Tibial nerve (tissue), 4 donors: Measurements from ENCODE around the gene ZWILCH. TPM values are rescaled to one million over a fixed set of nuclear protein-coding genes. Genes with fewer than 3 reads are reported as not detected.

ENCODE experiments used
- DNase-seq, 2 donors: peaks; one replicate each; pipeline ENCODE4 v3.0.0-alpha.2; 2019; ENCODE audit warnings: low spot score in 2 of 2
- H3K27ac ChIP-seq, 4 donors: fragments of 200-600 bp; sonication (generic) in 3 of 4; one replicate each; pipeline ENCODE4 v1.5.1; 2017 to 2019; ENCODE audit warnings: mild to moderate bottlenecking in 1 of 4
- H3K27me3 ChIP-seq, 2 donors: fragments of 200-600 bp; sonication (generic) in 1 of 2; one replicate each; pipeline versions ENCODE4 v1.5.1 to v1.6.0; 2017 to 2019
- H3K36me3 ChIP-seq, 3 donors: fragments of 200-600 bp; sonication (generic); one replicate each; pipeline ENCODE4 v1.5.1; 2018 to 2019
- H3K4me1 ChIP-seq, 4 donors: fragments of 200-600 bp; sonication (generic) in 3 of 4; one replicate each; pipeline ENCODE4 v1.5.1; 2017 to 2019
- H3K4me3 ChIP-seq, 4 donors: fragments of 200-600 bp; sonication (generic) in 3 of 4; one replicate each; pipeline ENCODE4 v1.5.1; 2017 to 2019; ENCODE audit warnings: mild to moderate bottlenecking in 1 of 4, moderate library complexity in 1 of 4
- H3K9me3 ChIP-seq, 4 donors: fragments of 200-600 bp; sonication (generic) in 3 of 4; one replicate each; pipeline ENCODE4 v1.5.1; 2017 to 2019
- EP300 ChIP-seq, 2 donors: sonication (generic); formaldehyde crosslinking; IDR thresholded peaks; one replicate each; pipeline ENCODE4 v1.6.1; 2017; ENCODE audit warnings: antibody characterized with exemption in 2 of 2, mild to moderate bottlenecking in 1 of 2
- POLR2A ChIP-seq, 2 donors: fragments of 450-650 bp; IDR thresholded peaks; one replicate each; pipeline ENCODE4 v1.6.1; 2017; ENCODE audit warnings: antibody characterized with exemption in 2 of 2, mild to moderate bottlenecking in 2 of 2, moderate library complexity in 2 of 2
- WGBS, 2 donors: methylation state at CpG; one replicate each; pipeline ENCODE4 v1.1.5; 2018; 5-methylcytosine and 5-hydroxymethylcytosine counted together
- total RNA-seq, 4 donors: library from RNA; depleted of rRNA; stranded (reverse); fragments of >200 nt; gene quantifications; one replicate each; pipeline ENCODE4 v1.1.0, GENCODE V29; 2016
- TF ChIP-seq, protein P1 (sequence below), 5 experiments: fragments of 200-600 bp in 3 of 5; fragments of 450-650 bp in 2 of 5; sonication (generic) in 3 of 5; IDR thresholded peaks; one replicate each; pipeline ENCODE4 v1.5.1; 2016 to 2019; ENCODE audit warnings: antibody characterized with exemption in 5 of 5, mild to moderate bottlenecking in 3 of 5, moderate library complexity in 2 of 5

ZWILCH gene
- total RNA-seq, 4 donors from 2014 or later, result 4.1 to 5.5 (median 4.2) TPM

DNA sequence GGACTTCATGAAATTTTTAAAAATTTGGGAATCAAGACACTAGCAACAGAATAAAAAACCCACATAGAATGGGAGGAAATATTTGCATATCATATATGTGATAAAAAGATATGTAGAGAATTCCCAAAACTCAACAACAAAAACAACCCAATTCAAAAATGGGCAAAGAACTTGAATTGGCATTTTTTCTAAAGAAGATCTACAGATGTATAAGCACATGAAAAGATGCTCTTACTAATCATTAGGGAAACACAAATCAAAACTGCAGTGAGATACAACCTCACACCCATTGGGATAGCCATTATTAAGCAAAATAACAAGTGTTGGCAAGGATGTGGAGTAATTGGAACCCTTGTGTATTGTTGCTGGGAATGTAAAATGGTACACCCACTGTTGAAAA lies 50.6 kb downstream of the ZWILCH start:
- H3K9me3 ChIP-seq, result peaks cover 0 to 7% (median 0%) of the 10 kb centered on the region in 4 donors
- no peaks in the 10 kb centered on the region for H3K27me3 ChIP-seq
- DNase-seq, result no peak
- peaks cover 0 to 6% (median 0%) of the 10 kb centered on the region in 3 donors for H3K36me3 ChIP-seq
- no peaks in the 10 kb centered on the region for H3K4me1 ChIP-seq
- TF ChIP-seq POLR2A (IDR thresholded peaks at IDR 0.05) (no peak), EP300 (IDR thresholded peaks at IDR 0.05) (no peak)
- TF ChIP-seq, protein P1, sequence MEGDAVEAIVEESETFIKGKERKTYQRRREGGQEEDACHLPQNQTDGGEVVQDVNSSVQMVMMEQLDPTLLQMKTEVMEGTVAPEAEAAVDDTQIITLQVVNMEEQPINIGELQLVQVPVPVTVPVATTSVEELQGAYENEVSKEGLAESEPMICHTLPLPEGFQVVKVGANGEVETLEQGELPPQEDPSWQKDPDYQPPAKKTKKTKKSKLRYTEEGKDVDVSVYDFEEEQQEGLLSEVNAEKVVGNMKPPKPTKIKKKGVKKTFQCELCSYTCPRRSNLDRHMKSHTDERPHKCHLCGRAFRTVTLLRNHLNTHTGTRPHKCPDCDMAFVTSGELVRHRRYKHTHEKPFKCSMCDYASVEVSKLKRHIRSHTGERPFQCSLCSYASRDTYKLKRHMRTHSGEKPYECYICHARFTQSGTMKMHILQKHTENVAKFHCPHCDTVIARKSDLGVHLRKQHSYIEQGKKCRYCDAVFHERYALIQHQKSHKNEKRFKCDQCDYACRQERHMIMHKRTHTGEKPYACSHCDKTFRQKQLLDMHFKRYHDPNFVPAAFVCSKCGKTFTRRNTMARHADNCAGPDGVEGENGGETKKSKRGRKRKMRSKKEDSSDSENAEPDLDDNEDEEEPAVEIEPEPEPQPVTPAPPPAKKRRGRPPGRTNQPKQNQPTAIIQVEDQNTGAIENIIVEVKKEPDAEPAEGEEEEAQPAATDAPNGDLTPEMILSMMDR (IDR thresholded peaks at IDR 0.05), result no peak
- no peak overlapping the region for H3K4me3 ChIP-seq
- H3K27ac ChIP-seq, result no peak overlapping the region

DNA sequence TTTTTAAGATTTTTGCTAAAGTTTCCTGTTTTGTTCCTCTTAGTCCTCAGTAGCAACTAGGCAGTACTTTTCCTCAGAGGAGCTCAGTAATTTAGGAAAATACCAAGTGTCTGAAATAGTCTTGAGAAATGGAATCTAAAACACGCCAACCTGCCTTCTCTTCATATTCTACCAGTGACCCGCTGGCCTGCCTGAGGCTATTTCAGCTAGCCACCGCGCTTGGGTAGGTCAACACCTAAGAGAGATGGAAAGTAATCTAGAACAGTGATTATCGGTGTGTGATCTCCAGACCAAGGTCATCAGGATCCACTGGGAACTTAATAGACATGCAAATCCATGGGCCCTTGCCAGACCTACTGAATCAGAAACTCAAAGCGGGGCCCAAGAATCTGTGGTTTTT lies 53.1 kb downstream of the ZWILCH start:
- Histone ChIP-seq H3K9me3 (peaks cover 0 to 7% (median 0%) of the 10 kb centered on the region in 4 donors), H3K4me1 (no peaks in the 10 kb centered on the region), H3K4me3 (no peak overlapping the region), H3K36me3 (no peaks in the 10 kb centered on the region), H3K27ac (no peak overlapping the region), H3K27me3 (no peaks in the 10 kb centered on the region)
- DNase-seq, result no peak
- TF ChIP-seq, protein P1 (IDR thresholded peaks at IDR 0.05), result no peak
- TF ChIP-seq EP300 (IDR thresholded peaks at IDR 0.05) (no peak), POLR2A (IDR thresholded peaks at IDR 0.05) (no peak)
- WGBS, 2 donors, result 86 to 89% methylated on average over 6 of the region's 6 CpGs

DNA sequence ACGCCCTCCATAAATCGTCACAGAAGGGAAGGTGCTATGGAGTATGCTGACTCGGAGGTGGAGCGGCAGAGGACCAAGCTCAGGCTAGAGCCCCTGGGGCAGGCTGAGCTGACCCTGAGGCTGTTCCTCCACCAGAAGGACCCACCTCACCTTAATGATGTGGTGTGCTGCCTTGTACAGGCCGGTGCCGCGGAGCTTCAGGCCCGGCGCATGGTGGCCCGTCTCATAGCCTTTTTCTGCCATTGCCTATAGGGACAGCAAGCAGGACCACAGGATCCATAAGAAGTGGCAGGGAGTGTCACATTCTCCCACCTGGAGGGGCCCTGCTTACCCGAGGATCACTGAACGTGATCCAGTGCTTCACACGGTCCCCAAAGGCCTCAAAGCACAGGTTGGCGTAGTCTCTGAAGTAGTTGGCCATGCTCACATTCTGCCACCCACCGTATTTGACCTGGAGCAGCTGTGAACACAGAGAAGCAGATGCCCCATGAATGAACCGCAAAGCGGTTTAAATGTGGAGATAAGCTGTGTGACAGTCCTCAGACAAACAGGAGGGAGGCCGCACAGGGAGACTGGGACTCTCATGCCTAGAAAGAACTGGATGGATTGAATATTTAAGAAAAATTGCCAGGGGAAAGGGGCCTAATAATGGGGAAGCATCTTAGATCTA lies 55.9 kb downstream of the ZWILCH start:
- DNase-seq, result no peak
- no peak for TF ChIP-seq EP300 (IDR thresholded peaks at IDR 0.05)
- TF ChIP-seq POLR2A (IDR thresholded peaks at IDR 0.05), result no peak
- TF ChIP-seq, protein P1 (IDR thresholded peaks at IDR 0.05), result no peak
- Histone ChIP-seq H3K27ac (no peak overlapping the region), H3K9me3 (peaks cover 0 to under 1% (median 0%) of the 10 kb centered on the region in 4 donors), H3K27me3 (no peaks in the 10 kb centered on the region), H3K36me3 (no peaks in the 10 kb centered on the region), H3K4me3 (no peak overlapping the region), H3K4me1 (peaks cover 0 to 8% (median 0%) of the 10 kb centered on the region in 4 donors)
- WGBS, 2 donors, result 88 to 91% methylated on average over 14 to 18 of the region's 18 CpGs

DNA sequence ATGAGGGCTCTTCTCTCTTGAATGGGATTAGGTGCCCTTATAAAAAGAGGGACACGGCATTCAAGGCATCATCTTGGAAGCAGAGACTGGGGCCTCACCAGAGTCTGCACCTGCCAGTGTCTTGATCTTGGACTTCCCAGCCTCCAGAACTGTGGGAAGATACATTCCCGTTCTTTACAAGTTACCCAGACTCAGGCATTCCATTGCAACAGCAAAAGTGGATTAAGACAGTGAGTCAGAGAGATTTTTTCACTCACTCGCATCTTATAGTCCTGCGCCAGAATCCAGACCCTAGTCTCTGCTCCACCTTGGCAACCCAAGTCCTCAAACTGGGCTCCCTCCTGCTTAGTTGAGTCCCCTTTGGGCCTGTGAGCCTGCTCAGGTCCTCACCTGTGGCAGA lies 58.0 kb downstream of the ZWILCH start:
- no peak overlapping the region for H3K4me3 ChIP-seq
- no peaks in the 10 kb centered on the region for H3K9me3 ChIP-seq
- H3K4me1 ChIP-seq, result peaks cover 0 to 24% (median 0%) of the 10 kb centered on the region in 4 donors
- H3K36me3 ChIP-seq, result no peaks in the 10 kb centered on the region
- H3K27me3 ChIP-seq, result no peaks in the 10 kb centered on the region
- no peak for TF ChIP-seq EP300 (IDR thresholded peaks at IDR 0.05)
- no peak for TF ChIP-seq POLR2A (IDR thresholded peaks at IDR 0.05)
- TF ChIP-seq, protein P1 (IDR thresholded peaks at IDR 0.05), result no peak
- 84 to 85% methylated on average over 4 of the region's 4 CpGs for WGBS, 2 donors
- no peak for DNase-seq
- H3K27ac ChIP-seq, result no peak overlapping the region

DNA sequence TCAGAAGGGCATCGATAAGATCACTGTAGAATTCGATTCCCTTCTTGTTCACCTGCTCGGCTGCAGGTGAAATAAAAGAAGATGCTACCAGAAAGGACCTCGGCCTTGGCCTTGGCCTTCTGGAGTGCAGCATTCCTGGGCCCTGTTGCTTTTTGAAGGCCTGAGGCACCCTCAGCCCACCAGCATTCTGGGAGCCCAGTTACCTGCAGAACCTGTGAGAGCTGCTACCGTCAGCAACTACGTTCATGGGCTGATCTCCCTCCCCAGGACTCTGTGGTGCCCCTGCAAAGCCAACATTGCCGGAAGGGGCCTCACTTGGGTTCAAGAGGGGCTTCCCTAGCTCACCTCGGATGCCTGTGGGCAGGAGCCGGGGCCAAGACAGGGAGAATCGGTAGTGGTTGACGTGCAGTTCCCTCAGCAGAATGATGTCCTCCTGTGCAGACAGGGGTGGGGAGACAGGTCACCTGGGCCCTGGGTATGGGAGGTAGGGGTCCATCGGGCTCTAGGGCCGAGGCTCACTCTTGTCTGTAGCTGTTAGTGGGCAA lies 58.5 kb downstream of the ZWILCH start:
- 91 to 96% methylated on average over 11 to 13 of the region's 13 CpGs for WGBS, 2 donors
- H3K27ac ChIP-seq, result no peak overlapping the region
- H3K27me3 ChIP-seq, result no peaks in the 10 kb centered on the region
- no peaks in the 10 kb centered on the region for H3K36me3 ChIP-seq
- TF ChIP-seq, protein P1 (IDR thresholded peaks at IDR 0.05), result no peak
- TF ChIP-seq EP300 (IDR thresholded peaks at IDR 0.05), result no peak
- TF ChIP-seq POLR2A (IDR thresholded peaks at IDR 0.05), result no peak
- peaks cover 0 to 24% (median 0%) of the 10 kb centered on the region in 4 donors for H3K4me1 ChIP-seq
- H3K4me3 ChIP-seq, result no peak overlapping the region
- no peaks in the 10 kb centered on the region for H3K9me3 ChIP-seq
- no peak for DNase-seq
